NCI-H146 (cell line): ENCODE measurements around the gene CECR2.

Experiments used
- DNase-seq: peaks from one replicate; lab custom pipeline; 2025; lab: John Stamatoyannopoulos, UW

The CECR2 gene

GRCh38 chr22:17368144-17368543 lies 1.1 kb upstream of the CECR2 start:
- no peak for DNase-seq

DNA sequence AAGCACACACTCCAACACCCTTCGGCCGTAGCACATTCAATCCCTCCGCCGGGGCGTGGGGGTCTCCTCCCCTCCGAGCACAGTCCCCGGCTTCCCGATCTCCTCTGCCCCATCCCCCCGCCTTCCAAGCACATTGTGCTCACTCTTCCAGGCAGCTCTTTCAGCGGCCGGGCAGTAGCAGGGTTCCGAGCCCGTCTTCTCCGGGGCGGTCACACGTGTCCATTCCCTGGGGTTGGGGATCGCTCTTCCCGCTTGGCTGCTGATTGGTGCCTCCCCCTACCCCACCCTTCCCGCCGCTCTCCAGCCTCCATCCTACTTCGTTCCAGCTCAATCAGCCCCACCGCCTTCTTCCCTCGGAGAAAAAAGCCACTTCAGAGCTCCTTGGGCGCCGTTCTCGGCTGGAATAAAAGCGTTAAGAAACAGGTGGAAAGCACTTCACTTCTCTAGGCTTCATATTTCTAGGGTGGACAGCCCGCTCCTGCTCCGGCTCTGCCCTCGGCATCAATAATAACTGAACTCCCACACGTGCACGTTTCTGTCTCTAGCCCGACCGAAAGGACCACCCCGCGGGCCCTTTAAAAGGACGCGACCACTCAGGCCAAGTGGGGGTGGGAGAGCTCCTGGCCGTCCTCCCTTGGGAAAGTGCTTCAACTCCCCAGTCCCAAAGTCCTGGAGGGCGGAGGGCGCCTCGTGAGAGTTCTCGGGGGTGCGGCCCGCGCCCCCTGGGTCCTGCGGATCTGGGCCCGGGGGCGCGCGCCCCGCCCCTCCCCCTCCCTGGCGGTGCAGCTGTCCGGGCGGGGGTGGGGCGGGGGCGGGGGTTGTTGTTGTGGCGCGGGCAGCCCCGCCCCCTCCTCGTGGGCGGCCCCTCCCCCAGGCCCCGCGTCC lies 464 bp upstream of the CECR2 start:
- peak; percentile 73 for DNase-seq

GRCh38 chr22:17370026-17370765 lies 936 bp downstream of the CECR2 start:
- no peak for DNase-seq

DNA sequence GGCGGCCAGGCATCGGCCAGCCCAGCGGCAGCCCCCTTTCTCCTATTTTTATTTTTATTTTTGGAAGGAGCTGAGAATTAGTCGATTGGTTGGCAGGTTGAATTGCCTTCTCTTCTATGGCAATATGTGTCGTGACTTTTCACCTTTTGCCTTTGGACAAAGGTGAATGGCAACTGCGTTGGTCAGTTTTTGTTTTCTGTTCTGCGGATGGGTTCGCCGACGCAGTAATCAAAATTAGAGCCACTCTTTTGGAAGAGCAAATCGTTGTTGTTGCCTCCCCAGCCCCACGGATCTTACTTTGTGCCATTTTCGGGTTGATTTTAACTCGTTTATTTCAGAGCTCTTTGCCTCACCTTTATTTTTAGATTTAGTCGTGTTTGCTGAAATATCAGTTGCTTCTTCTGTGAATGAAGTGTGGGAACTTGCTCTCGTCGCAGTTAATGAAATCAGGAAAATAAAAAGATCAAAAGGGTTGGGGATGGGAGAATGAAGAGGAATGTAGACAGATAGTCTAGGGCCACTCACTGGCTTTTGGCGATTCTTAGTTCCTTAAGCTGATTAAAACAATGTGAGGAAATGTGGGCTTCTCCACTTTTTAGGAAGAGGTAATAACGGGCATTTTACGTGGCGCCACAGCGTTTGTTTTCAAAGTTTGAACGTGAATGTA lies 1.6 kb downstream of the CECR2 start:
- no peak for DNase-seq

DNA sequence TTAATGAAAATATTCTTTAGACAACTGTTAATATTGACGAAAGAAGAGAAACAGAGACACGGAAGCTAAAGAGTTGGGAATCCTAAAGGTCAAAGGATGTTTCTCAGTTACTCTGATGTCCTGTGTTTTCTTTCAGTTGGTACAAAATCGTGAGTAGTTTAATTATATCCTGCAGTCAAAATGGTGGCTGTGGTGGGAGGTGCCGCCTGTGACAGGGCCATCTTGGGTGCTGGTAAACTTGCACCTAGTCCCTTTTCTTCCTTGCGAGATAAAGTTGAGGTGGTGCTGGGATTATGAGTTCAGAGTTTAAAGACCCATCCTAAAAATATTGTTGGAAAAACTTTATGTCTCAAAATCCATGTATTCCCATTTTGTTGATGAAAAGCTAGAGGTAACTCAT lies 2.2 kb downstream of the CECR2 start:
- no peak for DNase-seq

DNA sequence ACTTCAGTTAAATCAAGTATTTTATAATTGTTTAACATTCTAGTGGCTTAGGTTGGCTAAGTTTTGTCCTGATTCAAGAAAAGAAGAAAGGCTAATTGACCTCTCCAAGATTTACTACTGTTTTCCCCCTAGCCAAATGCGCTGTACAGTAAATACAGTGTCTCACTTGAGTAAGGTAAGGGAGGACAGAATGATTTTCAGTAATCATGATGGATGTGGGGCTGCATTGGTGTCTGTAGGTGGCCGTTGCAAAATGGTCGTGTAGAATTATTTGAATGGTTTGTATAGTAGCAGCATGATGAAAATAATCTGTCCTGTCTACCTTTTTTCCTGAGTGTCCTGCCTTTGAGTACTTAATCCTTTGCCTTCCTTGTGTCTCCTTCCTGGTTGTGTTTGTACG lies 4.6 kb downstream of the CECR2 start:
- no peak for DNase-seq

GRCh38 chr22:17375914-17376614 lies 6.8 kb downstream of the CECR2 start:
- DNase-seq = no peak

GRCh38 chr22:17376950-17377349 lies 7.7 kb downstream of the CECR2 start:
- DNase-seq = no peak

- DNase-seq = no peak
Observed at GRCh38 chr22:17379944-17380343, 10.7 kb downstream of the CECR2 start.

- DNase-seq = no peak
Observed at GRCh38 chr22:17380359-17381087, 11.3 kb downstream of the CECR2 start.

- DNase-seq = peak; percentile 26
Observed at GRCh38 chr22:17381192-17381913, 12.1 kb downstream of the CECR2 start.

- no peak for DNase-seq
Observed at GRCh38 chr22:17384612-17385330, 15.5 kb downstream of the CECR2 start.

DNA sequence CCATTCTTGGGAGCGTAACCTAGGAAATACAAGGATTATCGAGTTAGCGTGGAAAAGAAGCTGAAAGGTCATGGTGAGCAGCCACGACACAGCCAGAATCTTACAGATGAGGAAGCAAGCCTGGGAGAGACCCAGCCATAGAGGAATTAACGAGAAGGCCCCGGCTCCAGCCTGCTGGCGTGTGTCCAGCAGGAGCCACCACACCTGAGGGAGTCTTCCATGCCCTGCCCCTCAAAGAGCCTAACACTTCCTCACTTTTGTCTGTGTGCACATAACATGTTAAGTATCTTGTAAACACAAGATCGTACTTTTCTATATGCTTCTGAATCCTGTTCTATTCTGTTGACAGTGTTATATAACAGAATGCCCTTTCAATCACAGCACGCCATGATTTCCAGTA lies 18.1 kb downstream of the CECR2 start:
- no peak for DNase-seq

DNA sequence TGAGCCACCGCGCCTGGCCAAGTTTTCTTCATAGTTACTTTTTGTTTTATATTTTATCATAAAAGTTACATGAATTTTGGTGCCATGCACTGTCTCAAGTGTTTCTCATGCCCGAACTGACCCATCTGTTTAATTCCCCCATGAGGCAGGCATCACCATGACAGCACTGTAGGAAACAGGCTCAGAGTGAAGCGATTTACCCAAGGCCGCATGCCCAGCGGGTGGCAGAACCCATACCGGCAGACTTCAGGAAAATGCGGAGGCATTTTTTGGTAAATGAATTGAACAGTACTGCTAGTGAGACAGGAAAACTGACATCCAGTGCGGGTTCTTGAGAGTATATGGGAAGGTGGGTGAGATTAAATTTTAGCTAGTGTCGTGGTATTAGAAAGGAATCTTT lies 19.0 kb downstream of the CECR2 start:
- no peak for DNase-seq

DNA sequence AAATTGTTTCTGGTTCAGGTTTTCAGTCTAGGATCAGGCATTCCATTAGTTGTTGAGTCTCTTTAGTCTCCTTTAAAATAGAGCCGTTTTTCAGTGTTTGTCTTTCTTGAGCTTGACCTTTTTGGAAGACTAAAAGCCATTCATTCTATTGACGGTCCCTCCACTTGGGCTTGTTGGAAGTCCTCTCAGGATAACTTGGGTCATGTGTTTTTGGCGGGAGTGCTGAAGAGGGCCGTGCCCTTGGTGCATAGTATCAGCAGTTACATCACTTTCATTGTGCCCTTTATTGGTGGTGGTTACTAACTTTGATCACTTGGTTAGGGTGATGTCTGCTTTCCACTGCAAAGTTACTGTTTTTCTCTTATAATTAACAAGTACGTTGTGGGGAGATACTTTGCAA lies 20.8 kb downstream of the CECR2 start:
- no peak for DNase-seq

DNA sequence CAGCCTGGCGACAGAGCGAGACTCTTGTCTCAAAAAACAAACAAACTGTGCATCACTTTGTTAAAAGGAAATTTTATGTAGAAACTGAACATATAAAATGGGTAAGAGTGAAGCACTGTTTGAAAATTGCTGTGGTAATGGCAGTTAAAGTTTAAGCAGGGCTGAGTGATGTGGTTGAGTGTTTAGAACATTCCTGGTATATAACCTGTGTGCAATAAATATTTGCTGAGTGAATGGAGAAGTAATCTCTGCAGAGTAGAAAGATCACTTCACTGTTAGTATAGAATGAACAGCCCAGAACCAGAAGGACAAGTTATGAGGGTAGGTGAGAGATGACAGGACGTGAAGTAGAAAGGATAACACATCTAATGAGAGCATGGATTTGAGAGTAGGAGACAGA lies 27.3 kb downstream of the CECR2 start:
- no peak for DNase-seq

- DNase-seq = no peak
Observed at GRCh38 chr22:17397756-17398547, 28.7 kb downstream of the CECR2 start.

- no peak for DNase-seq
Observed at GRCh38 chr22:17400305-17400704, 31.0 kb downstream of the CECR2 start.

DNA sequence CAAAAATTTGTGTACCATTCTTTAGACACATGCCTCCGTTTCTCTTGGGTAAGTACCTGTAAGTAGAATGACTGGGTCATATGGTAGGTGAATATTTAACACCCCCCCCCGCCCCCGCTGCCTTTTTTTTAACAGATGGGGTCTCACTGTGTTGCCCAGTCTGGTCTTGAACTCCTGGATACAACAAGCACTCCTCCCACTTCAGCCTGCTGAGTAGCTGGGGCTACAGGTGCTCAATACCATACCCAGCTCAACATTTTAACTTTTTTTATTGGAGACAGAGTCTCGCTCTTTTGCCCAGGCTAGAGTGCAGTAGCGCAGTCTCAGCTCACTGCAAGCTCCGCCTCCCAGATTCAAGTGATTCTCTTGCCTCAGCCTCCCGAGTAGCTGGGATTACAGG lies 32.5 kb downstream of the CECR2 start:
- DNase-seq = no peak
